Osteoblast (primary cell): Measurements from ENCODE around the gene KCTD16. TPM values are rescaled to one million over a fixed set of nuclear protein-coding genes. Genes with fewer than 3 reads are reported as not detected.

Experiments
- DNase-seq: peaks from one replicate; pipeline ENCODE4 v3.0.0; 2011; ENCODE audit warnings: low spot score, mixed read lengths; ENCODE audit not compliant: insufficient read length; ENCODE audit errors: missing footprints
- H2AFZ ChIP-seq: 2 replicates; pipeline ENCODE4 v1.6.0; 2011; ENCODE audit warnings: mild to moderate bottlenecking, low read length
- H3K27ac ChIP-seq: 2 replicates; pipeline ENCODE4 v1.5.1; 2011; ENCODE audit warnings: mild to moderate bottlenecking, low read depth, low read length, moderate library complexity
- H3K27me3 ChIP-seq: 2 replicates; pipeline ENCODE4 v1.6.0; 2012; ENCODE audit warnings: mild to moderate bottlenecking, control low read depth, inconsistent platforms, low read length, moderate library complexity; ENCODE audit not compliant: insufficient read depth
- H3K36me3 ChIP-seq: 2 replicates; pipeline ENCODE4 v1.5.1; 2011; ENCODE audit warnings: mild to moderate bottlenecking, low read length, control low read depth, moderate library complexity; ENCODE audit not compliant: insufficient read depth
- H3K4me1 ChIP-seq: 2 replicates; pipeline ENCODE4 v1.5.1; 2011; ENCODE audit warnings: mild to moderate bottlenecking, low read length, control low read depth, moderate library complexity; ENCODE audit not compliant: insufficient read depth
- H3K4me2 ChIP-seq: 2 replicates; pipeline ENCODE4 v1.6.0; 2011; ENCODE audit warnings: mild to moderate bottlenecking, low read length; ENCODE audit not compliant: insufficient read depth
- H3K4me3 ChIP-seq: fragments of 200-600 bp; sonication (generic); 3 replicates; pipeline ENCODE4 v1.5.1; 2012; ENCODE audit warnings: mild to moderate bottlenecking, low read length, inconsistent platforms; ENCODE audit not compliant: insufficient read depth
- H3K79me2 ChIP-seq: 2 replicates; pipeline ENCODE4 v1.6.0; 2012; ENCODE audit warnings: mild to moderate bottlenecking, low read length, control low read depth, inconsistent platforms; ENCODE audit not compliant: insufficient read depth
- H3K9me3 ChIP-seq: 2 replicates; pipeline ENCODE4 v1.5.1; 2011; ENCODE audit warnings: low read depth, low read length, control low read depth
- H4K20me1 ChIP-seq: 2 replicates; pipeline ENCODE4 v1.6.0; 2012; ENCODE audit warnings: mild to moderate bottlenecking, low read length, control low read depth; ENCODE audit not compliant: insufficient read depth
- total RNA-seq: library from RNA; depleted of rRNA; stranded (reverse); fragments of >200 nt; gene quantifications from 2 replicates; pipeline ENCODE4 v1.2.3, GENCODE V29; 2012
- TF ChIP-seq, protein P1 (sequence below): IDR thresholded peaks from 2 replicates; pipeline ENCODE4 v1.5.1; 2011; ENCODE audit warnings: mild to moderate bottlenecking, low read depth, low read length, moderate library complexity; ENCODE audit errors: extremely low read depth

The KCTD16 gene
- total RNA-seq, 1 donor, result 3.6 TPM

DNA sequence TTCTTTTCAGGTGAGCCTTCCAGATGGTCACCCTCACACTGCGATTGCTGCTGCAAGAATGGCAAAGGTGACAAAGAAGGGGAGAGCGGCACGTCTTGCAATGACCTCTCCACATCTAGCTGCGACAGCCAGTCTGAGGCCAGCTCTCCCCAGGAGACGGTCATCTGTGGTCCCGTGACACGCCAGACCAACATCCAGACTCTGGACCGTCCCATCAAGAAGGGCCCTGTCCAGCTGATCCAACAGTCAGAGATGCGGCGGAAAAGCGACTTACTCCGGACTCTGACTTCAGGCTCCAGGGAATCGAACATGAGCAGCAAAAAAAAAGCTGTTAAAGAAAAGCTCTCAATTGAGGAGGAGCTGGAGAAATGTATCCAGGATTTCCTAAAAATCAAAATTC, 303.0 kb downstream of the KCTD16 start:
- Histone ChIP-seq H3K79me2 (no peaks in the 10 kb centered on the region), H3K27me3 (no peaks in the 10 kb centered on the region), H2AFZ (no peak overlapping the region), H3K27ac (no peak overlapping the region), H3K36me3 (no peaks in the 10 kb centered on the region), H3K4me3 (no peak overlapping the region), H4K20me1 (no peaks in the 10 kb centered on the region), H3K4me2 (no peak overlapping the region), H3K4me1 (peaks cover 5% of the 10 kb centered on the region), H3K9me3 (no peaks in the 10 kb centered on the region)
- DNase-seq, result no peak
- TF ChIP-seq, protein P1, sequence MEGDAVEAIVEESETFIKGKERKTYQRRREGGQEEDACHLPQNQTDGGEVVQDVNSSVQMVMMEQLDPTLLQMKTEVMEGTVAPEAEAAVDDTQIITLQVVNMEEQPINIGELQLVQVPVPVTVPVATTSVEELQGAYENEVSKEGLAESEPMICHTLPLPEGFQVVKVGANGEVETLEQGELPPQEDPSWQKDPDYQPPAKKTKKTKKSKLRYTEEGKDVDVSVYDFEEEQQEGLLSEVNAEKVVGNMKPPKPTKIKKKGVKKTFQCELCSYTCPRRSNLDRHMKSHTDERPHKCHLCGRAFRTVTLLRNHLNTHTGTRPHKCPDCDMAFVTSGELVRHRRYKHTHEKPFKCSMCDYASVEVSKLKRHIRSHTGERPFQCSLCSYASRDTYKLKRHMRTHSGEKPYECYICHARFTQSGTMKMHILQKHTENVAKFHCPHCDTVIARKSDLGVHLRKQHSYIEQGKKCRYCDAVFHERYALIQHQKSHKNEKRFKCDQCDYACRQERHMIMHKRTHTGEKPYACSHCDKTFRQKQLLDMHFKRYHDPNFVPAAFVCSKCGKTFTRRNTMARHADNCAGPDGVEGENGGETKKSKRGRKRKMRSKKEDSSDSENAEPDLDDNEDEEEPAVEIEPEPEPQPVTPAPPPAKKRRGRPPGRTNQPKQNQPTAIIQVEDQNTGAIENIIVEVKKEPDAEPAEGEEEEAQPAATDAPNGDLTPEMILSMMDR, result no peak

DNA sequence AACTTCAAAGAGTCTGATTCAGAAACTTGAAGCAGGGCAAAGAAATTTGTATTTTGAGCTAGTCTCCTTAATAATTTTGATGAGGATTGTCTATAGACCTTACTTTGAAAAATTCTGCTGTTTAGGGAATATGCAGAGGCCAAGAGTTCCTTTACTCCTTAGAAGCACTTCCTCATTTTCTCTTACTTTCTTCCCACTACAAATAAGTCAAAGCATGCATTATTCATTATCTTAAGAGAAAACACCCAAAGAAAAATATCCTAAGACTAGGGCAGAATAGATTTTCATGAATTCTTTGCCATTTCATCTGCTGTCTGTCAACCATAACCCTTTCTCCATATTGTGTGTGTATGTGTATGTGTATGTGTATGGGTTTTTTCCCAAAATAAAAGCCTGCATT, 307.9 kb downstream of the KCTD16 start:
- Histone ChIP-seq H3K27ac (no peak overlapping the region), H3K4me1 (peaks cover 1% of the 10 kb centered on the region), H3K36me3 (no peaks in the 10 kb centered on the region), H3K4me2 (no peak overlapping the region), H4K20me1 (no peaks in the 10 kb centered on the region), H2AFZ (no peak overlapping the region), H3K4me3 (no peak overlapping the region), H3K79me2 (no peaks in the 10 kb centered on the region), H3K27me3 (no peaks in the 10 kb centered on the region), H3K9me3 (no peaks in the 10 kb centered on the region)
- TF ChIP-seq, protein P1, result no peak
- no peak for DNase-seq

DNA sequence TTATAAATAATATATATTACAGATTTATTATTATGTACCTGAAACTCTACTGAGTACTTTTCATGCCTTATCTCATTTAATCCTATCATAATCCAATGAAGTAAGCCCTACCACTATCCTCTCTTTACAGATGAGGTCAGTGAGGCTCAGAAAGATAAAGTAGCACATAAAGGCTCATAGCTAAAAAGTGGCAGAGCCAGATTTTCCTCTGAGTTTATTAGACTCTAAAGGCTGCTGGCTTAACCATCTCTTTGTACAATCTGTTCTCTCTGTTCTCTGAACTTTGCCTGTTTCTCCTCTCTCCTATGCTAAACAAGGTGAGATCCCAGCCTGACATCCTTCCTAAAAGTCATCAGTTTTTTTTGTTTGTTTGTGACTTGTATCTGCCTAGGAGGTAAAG, 311.2 kb downstream of the KCTD16 start:
- H3K4me1 ChIP-seq, result peaks cover 15% of the 10 kb centered on the region
- H3K36me3 ChIP-seq, result no peaks in the 10 kb centered on the region
- H3K9me3 ChIP-seq, result no peaks in the 10 kb centered on the region
- H2AFZ ChIP-seq, result no peak overlapping the region
- no peak overlapping the region for H3K4me2 ChIP-seq
- no peak overlapping the region for H3K27ac ChIP-seq
- H3K4me3 ChIP-seq, result no peak overlapping the region
- no peaks in the 10 kb centered on the region for H3K79me2 ChIP-seq
- no peaks in the 10 kb centered on the region for H4K20me1 ChIP-seq
- H3K27me3 ChIP-seq, result no peaks in the 10 kb centered on the region
- DNase-seq, result no peak
- TF ChIP-seq, protein P1, result no peak

DNA sequence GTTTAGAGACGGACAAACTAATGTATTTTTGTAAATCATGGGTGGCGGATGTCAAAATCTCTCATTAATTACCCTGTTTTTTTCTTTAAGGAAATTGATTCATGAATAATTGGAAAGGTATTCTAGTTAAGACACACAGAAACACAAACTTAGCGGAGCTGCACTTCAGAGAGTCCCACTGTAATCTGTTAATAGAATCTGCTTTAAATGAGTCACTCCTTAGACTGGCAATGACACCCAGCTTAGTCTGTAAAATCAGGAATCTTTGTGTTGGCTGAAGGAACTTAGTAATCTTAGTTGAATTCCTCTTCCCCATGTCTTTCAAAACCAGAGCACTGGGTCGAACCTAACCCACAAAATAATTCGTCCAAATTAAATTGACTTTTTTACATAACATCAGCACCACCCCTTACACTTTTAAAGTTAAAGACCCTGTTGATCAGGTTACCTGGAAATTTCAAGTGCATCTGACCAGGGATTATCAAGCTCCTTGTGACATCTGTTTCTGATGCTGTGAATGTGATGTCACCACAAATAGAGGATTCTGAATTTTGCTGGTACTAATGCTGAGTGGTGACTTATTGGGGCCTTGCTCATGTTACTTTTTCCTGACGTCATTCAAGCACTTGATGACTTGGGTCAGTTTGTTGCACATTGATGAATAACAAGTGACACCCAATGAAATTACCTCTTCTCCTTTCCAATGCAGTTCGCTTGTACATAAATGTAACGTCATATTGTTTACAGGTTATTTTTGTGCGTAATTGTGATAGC, 313.6 kb downstream of the KCTD16 start:
- Histone ChIP-seq H3K9me3 (no peaks in the 10 kb centered on the region), H3K79me2 (no peaks in the 10 kb centered on the region), H3K36me3 (no peaks in the 10 kb centered on the region), H3K27ac (peak overlapping the region; percentile 66), H3K4me1 (peaks cover 21% of the 10 kb centered on the region), H3K4me3 (no peak overlapping the region), H3K4me2 (peak overlapping the region; percentile 59), H3K27me3 (no peaks in the 10 kb centered on the region), H4K20me1 (no peaks in the 10 kb centered on the region), H2AFZ (no peak overlapping the region)
- TF ChIP-seq, protein P1, result no peak
- no peak for DNase-seq
